ENCODE results near the gene ANKRD30B. TPM values are rescaled to one million over a fixed set of nuclear protein-coding genes. Genes with fewer than 3 reads are reported as not detected.
A peak's percentile ranks its signal among the peaks of the same experiment; 100 is the strongest.
"Not testable (repeated sequence)": the region's sequence is repeated elsewhere in the genome, so short reads cannot be mapped to it uniquely, and the experiment has no call there.

ANKRD30B gene, protein sequence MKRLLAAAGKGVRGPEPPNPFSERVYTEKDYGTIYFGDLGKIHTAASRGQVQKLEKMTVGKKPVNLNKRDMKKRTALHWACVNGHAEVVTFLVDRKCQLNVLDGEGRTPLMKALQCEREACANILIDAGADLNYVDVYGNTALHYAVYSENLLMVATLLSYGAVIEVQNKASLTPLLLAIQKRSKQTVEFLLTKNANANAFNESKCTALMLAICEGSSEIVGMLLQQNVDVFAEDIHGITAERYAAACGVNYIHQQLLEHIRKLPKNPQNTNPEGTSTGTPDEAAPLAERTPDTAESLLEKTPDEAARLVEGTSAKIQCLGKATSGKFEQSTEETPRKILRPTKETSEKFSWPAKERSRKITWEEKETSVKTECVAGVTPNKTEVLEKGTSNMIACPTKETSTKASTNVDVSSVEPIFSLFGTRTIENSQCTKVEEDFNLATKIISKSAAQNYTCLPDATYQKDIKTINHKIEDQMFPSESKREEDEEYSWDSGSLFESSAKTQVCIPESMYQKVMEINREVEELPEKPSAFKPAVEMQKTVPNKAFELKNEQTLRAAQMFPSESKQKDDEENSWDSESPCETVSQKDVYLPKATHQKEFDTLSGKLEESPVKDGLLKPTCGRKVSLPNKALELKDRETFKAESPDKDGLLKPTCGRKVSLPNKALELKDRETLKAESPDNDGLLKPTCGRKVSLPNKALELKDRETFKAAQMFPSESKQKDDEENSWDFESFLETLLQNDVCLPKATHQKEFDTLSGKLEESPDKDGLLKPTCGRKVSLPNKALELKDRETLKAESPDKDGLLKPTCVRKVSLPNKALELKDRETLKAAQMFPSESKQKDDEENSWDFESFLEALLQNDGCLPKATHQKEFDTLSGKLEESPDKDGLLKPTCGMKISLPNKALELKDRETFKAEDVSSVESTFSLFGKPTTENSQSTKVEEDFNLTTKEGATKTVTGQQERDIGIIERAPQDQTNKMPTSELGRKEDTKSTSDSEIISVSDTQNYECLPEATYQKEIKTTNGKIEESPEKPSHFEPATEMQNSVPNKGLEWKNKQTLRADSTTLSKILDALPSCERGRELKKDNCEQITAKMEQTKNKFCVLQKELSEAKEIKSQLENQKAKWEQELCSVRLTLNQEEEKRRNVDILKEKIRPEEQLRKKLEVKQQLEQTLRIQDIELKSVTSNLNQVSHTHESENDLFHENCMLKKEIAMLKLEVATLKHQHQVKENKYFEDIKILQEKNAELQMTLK (N-terminal part only)
- total RNA-seq: not detected in 2 replicates

- Histone ChIP-seq H3K27me3 (ENCODE audit: control insufficient read depth, insufficient read depth, low read length) (no peaks in the 10 kb centered on the region), H3K4me3 (ENCODE audit: low read depth, low read length) (no peak within 1 kb of the TSS), H3K36me3 (ENCODE audit: control insufficient read depth, insufficient read depth, low read length) (no peaks in the 10 kb centered on the region)
- TF ChIP-seq, protein P1, sequence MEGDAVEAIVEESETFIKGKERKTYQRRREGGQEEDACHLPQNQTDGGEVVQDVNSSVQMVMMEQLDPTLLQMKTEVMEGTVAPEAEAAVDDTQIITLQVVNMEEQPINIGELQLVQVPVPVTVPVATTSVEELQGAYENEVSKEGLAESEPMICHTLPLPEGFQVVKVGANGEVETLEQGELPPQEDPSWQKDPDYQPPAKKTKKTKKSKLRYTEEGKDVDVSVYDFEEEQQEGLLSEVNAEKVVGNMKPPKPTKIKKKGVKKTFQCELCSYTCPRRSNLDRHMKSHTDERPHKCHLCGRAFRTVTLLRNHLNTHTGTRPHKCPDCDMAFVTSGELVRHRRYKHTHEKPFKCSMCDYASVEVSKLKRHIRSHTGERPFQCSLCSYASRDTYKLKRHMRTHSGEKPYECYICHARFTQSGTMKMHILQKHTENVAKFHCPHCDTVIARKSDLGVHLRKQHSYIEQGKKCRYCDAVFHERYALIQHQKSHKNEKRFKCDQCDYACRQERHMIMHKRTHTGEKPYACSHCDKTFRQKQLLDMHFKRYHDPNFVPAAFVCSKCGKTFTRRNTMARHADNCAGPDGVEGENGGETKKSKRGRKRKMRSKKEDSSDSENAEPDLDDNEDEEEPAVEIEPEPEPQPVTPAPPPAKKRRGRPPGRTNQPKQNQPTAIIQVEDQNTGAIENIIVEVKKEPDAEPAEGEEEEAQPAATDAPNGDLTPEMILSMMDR (IDR thresholded peaks at IDR 0.05; ENCODE audit: insufficient read depth, low read length, severe bottlenecking): no peak
- FAIRE-seq (no peak), DNase-seq (ENCODE audit: low read depth) (no peak)
These were observed at the start of gene ANKRD30B for GRCh38 chr18:14747513-14748474. TSS of gene ANKRD30B (plus strand) at chr18:14748172. CDS start at chr18:14748420, 248 bp downstream.

- not testable (repeated sequence) for DNase-seq (ENCODE audit: low read depth); H3K36me3 ChIP-seq (ENCODE audit: control insufficient read depth, insufficient read depth, low read length); FAIRE-seq; H3K27me3 ChIP-seq (ENCODE audit: control insufficient read depth, insufficient read depth, low read length); H3K4me3 ChIP-seq (ENCODE audit: low read depth, low read length)
These were observed 46.5 kb upstream of the ANKRD30B start for GRCh38 chr18:14701286-14702040.

DNA sequence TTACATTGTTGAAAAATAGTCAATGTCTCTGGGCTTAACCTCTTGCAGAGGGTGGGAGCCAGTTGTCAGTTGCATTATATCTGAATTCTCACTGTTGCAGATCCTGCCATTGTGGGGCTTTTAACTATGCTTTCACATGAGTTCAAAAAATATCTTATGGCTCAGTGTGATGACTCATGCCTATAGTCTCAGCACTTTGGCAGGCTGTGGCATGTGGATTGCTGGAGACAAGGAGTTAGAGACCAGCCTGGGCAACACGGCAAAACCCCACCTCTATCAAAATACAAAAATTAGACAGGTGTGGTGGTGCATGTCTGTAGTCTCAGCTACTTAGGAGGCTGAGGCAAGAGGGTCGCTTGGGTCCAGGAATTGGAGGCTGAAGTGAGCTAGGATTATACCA, 38.2 kb upstream of the ANKRD30B start:
- peak; percentile 20 for DNase-seq (ENCODE audit: low read depth)
- FAIRE-seq: not testable (repeated sequence)

DNA sequence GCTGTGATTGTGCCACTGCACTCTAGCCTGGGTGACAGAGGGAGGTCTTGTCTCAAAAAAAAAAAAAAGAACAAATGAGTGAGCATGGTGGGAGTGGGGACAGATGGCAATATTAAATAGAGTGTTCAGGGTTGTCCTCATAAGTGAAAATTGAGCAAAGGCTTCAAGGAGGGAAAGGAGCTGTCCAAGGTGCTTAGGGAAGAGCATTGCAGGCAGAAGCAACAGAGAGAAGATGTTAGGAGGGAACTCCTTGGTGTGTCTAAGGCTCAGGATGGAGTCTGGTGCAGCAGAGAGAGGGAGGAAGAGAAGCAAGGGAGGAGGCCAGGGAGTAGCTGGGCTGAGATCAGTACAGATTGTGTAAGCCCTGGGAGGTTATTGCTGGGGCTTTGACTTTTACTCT, 26.4 kb upstream of the ANKRD30B start:
- H3K27me3 ChIP-seq (ENCODE audit: control insufficient read depth, insufficient read depth, low read length); H3K4me3 ChIP-seq (ENCODE audit: low read depth, low read length); FAIRE-seq; H3K36me3 ChIP-seq (ENCODE audit: control insufficient read depth, insufficient read depth, low read length); DNase-seq (ENCODE audit: low read depth): not testable (repeated sequence)

More for the DNA sequence above, 38.2 kb upstream of the ANKRD30B start:
- not testable (repeated sequence) for H3K27me3 ChIP-seq (ENCODE audit: control insufficient read depth, insufficient read depth, low read length); H3K36me3 ChIP-seq (ENCODE audit: control insufficient read depth, insufficient read depth, low read length); H3K4me3 ChIP-seq (ENCODE audit: low read depth, low read length)

DNA sequence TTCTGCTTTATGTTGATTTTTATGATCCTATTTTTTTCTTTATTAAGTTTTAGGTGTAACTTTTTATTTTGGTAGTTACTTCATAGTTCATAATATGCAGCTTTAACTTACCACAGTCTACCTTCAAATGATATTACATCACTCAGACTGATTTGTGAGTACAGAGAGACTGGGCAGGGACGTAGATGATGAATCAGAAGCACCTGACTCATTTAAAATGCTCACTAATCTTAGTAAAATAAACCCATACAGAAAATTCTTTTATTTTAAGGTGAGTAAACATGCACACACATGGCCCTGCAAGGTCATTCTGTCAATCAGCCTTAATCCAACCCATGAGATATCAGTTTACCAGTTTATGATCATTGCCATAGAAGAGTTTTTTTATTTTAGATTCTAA, 8.9 kb upstream of the ANKRD30B start:
- not testable (repeated sequence) for H3K4me3 ChIP-seq (ENCODE audit: low read depth, low read length); H3K36me3 ChIP-seq (ENCODE audit: control insufficient read depth, insufficient read depth, low read length); H3K27me3 ChIP-seq (ENCODE audit: control insufficient read depth, insufficient read depth, low read length); FAIRE-seq
- DNase-seq (ENCODE audit: low read depth): peak; percentile 50

DNA sequence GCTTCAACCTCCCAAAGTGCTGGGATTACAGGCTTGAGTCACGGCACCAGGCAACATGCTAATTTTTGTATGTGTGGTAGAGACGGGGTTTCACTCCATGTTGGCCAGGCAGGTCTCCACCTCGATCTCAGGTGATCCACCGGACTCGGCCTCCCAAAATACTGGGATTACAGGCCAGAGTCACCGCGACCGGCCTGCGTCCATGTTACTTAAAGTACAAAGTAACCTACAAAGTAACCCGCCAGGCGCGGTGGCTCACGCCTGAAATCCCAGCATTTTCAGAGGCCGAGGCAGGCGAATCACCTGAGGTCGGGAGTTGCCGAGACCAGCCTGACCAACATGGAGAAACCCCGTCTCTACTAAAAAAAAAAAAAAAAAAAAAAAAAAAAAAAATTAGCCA, 1.1 kb upstream of the ANKRD30B start:
- TF ChIP-seq, protein P1 (IDR thresholded peaks at IDR 0.05; ENCODE audit: insufficient read depth, low read length, severe bottlenecking): no peak
- no peaks in the 10 kb centered on the region for H3K36me3 ChIP-seq (ENCODE audit: control insufficient read depth, insufficient read depth, low read length)
- FAIRE-seq (no peak), DNase-seq (ENCODE audit: low read depth) (no peak)
- no peaks in the 10 kb centered on the region for H3K27me3 ChIP-seq (ENCODE audit: control insufficient read depth, insufficient read depth, low read length)
- H3K4me3 ChIP-seq (ENCODE audit: low read depth, low read length): no peak overlapping the region
